K562 (cell line): ENCODE measurements around the gene SHISA5. TPM values are rescaled to one million over a fixed set of nuclear protein-coding genes. Genes with fewer than 3 reads are reported as not detected.
A peak's percentile ranks its signal among the peaks of the same experiment; 100 is the strongest.

Source experiments
- ETV6 ChIP-seq, 3 experiments: fragments of 150-350 bp in 1 of 3; sonication (generic) in 1 of 3; formaldehyde crosslinking in 1 of 3; IDR thresholded peaks; 2 replicates each; pipeline versions ENCODE4 v1.6.1 to v1.8.0; 2014 to 2022; ENCODE audit warnings: borderline replicate concordance in 2 of 3, low read depth in 2 of 3, antibody characterized with exemption in 1 of 3, low read length in 1 of 3, mild to moderate bottlenecking in 1 of 3, missing genetic modification reagents in 1 of 3
- NEUROD1 ChIP-seq: fragments of 150-350 bp; IDR thresholded peaks from 2 replicates; pipeline ENCODE4 v1.6.1; 2014; ENCODE audit warnings: borderline replicate concordance, low read length, low read depth; ENCODE audit not compliant: partially characterized antibody
- NFYB ChIP-seq: IDR thresholded peaks from 2 replicates; pipeline ENCODE4 v1.6.1; 2011; ENCODE audit warnings: mild to moderate bottlenecking, moderate library complexity; ENCODE audit not compliant: insufficient read length; ENCODE audit errors: extremely low read depth
- NRF1 ChIP-seq, 2 experiments: fragments of 450-650 bp; IDR thresholded peaks in 1 of 2; conservative IDR thresholded peaks in 1 of 2; 2 replicates each; pipeline ENCODE4 v1.6.1; 2014; ENCODE audit warnings: mild to moderate bottlenecking in 2 of 2
- PHF8 ChIP-seq: fragments of 200-600 bp; sonication (generic); IDR thresholded peaks from 2 replicates; pipeline ENCODE4 v1.6.1; 2012; ENCODE audit warnings: mixed run types, mild to moderate bottlenecking, inconsistent platforms, low read length, moderate library complexity, borderline replicate concordance
- RBM25 ChIP-seq: fragments of 200-400 bp; formaldehyde crosslinking; IDR thresholded peaks from 2 replicates; pipeline ENCODE4 v1.6.1; 2018; ENCODE audit warnings: low read length, low read depth, moderate library complexity; ENCODE audit not compliant: severe bottlenecking
- SIRT6 ChIP-seq: IDR thresholded peaks from one replicate; pipeline ENCODE4 v1.6.1; 2012; ENCODE audit warnings: low read depth, mild to moderate bottlenecking, control low read depth, inconsistent platforms, low read length, moderate library complexity
- THRAP3 ChIP-seq: fragments of 450-650 bp; IDR thresholded peaks from 2 replicates; pipeline ENCODE4 v1.6.1; 2016; ENCODE audit warnings: mild to moderate bottlenecking, inconsistent platforms, borderline replicate concordance
- YY1 ChIP-seq, 3 experiments: IDR thresholded peaks; 2 replicates each; pipeline ENCODE4 v1.6.1; 2011; ENCODE audit warnings: low read length in 2 of 3, mild to moderate bottlenecking in 2 of 3, moderate library complexity in 2 of 3, borderline replicate concordance in 1 of 3, control low read depth in 1 of 3, low read depth in 1 of 3; ENCODE audit not compliant: insufficient read depth in 3 of 3, insufficient replicate concordance in 2 of 3, control insufficient read depth in 1 of 3, insufficient read length in 1 of 3; ENCODE audit errors: extremely low read depth in 1 of 3
- ZSCAN29 ChIP-seq: fragments of 450-650 bp; IDR thresholded peaks from 2 replicates; pipeline ENCODE4 v1.6.1; 2017
- polyA plus RNA-seq, 8 experiments: library from polyadenylated mRNA; depleted of rRNA in 4 of 8; stranded (reverse) in 5 of 8; unstranded in 3 of 8; fragments of >200 nt; fragmentation: Nextera tagmentation in 2 of 8; fragmentation: Illumina TruSeq in 1 of 8; extraction: Ambion mirVana in 2 of 8; extraction: Trizol in 1 of 8; gene quantifications; 2 replicates each; pipeline versions ENCODE4 v1.2.1 to v1.2.3, GENCODE V29; 2011 to 2014; ENCODE audit warnings: inconsistent platforms in 1 of 8, missing spikeins in 1 of 8
- total RNA-seq, 7 experiments: library from RNA; depleted of rRNA in 6 of 7; stranded (reverse); fragments of >200 nt in 6 of 7; fragmentation: Illumina TruSeq in 2 of 7; extraction: Trizol in 2 of 7; gene quantifications; 2 replicates each; pipeline versions ENCODE4 v1.2.1 to v1.2.3, GENCODE V29; 2011 to 2021; ENCODE audit warnings: low replicate concordance in 1 of 7
- TF ChIP-seq, protein P1 (sequence below): fragments of 450-650 bp; IDR thresholded peaks from 2 replicates; pipeline ENCODE4 v1.6.1; 2016; ENCODE audit warnings: mild to moderate bottlenecking, moderate library complexity
- TF ChIP-seq, protein P2 (sequence below): fragments of 200-800 bp; sonication (Bioruptor generic); IDR thresholded peaks from 2 replicates; pipeline ENCODE4 v1.6.1; 2017; ENCODE audit warnings: missing genetic modification characterization, missing compliant biosample characterization

Gene SHISA5
- total and polyA plus RNA-seq, 9 of the 15 experiments (the other 6 are each of a cell fraction or from before 2014, with no cell fraction given), result 8.4 to 85.8 (median 56.1) TPM

DNA sequence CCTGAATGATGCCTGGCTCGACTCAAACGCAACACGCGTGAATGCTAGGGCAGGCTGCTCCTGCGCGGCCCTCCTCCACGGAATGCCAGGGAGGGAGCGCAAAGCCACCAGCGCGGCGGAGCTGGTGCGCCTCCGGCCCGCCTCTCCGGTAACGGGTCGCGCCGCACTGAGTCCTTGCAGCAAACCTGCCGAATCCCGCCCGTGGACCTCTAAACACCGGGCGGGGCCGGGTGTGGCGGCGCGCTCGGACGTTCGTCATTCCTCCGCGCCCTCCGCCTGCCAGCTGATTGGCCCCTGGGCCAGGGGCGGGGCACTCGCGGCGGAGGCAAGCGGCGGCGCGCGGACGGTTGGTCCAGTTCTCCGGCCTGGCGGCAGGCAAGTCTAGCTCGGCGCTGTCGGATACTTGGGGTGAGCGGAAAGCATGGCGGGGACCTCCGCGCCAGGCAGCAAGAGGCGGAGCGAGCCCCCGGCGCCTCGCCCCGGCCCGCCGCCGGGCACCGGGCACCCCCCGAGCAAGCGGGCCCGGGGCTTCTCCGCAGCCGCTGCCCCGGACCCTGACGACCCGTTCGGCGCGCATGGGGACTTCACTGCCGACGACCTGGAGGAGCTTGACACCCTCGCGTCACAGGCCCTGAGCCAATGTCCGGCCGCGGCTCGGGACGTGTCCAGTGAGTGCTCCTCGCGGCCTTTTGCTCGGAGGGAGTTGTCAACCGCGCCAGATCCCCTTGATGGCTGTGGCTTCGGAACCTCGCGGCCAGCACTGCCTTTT, 57.4 kb downstream of the SHISA5 start, which contains the start of gene ATRIP (continued):
- TF ChIP-seq, protein P1, sequence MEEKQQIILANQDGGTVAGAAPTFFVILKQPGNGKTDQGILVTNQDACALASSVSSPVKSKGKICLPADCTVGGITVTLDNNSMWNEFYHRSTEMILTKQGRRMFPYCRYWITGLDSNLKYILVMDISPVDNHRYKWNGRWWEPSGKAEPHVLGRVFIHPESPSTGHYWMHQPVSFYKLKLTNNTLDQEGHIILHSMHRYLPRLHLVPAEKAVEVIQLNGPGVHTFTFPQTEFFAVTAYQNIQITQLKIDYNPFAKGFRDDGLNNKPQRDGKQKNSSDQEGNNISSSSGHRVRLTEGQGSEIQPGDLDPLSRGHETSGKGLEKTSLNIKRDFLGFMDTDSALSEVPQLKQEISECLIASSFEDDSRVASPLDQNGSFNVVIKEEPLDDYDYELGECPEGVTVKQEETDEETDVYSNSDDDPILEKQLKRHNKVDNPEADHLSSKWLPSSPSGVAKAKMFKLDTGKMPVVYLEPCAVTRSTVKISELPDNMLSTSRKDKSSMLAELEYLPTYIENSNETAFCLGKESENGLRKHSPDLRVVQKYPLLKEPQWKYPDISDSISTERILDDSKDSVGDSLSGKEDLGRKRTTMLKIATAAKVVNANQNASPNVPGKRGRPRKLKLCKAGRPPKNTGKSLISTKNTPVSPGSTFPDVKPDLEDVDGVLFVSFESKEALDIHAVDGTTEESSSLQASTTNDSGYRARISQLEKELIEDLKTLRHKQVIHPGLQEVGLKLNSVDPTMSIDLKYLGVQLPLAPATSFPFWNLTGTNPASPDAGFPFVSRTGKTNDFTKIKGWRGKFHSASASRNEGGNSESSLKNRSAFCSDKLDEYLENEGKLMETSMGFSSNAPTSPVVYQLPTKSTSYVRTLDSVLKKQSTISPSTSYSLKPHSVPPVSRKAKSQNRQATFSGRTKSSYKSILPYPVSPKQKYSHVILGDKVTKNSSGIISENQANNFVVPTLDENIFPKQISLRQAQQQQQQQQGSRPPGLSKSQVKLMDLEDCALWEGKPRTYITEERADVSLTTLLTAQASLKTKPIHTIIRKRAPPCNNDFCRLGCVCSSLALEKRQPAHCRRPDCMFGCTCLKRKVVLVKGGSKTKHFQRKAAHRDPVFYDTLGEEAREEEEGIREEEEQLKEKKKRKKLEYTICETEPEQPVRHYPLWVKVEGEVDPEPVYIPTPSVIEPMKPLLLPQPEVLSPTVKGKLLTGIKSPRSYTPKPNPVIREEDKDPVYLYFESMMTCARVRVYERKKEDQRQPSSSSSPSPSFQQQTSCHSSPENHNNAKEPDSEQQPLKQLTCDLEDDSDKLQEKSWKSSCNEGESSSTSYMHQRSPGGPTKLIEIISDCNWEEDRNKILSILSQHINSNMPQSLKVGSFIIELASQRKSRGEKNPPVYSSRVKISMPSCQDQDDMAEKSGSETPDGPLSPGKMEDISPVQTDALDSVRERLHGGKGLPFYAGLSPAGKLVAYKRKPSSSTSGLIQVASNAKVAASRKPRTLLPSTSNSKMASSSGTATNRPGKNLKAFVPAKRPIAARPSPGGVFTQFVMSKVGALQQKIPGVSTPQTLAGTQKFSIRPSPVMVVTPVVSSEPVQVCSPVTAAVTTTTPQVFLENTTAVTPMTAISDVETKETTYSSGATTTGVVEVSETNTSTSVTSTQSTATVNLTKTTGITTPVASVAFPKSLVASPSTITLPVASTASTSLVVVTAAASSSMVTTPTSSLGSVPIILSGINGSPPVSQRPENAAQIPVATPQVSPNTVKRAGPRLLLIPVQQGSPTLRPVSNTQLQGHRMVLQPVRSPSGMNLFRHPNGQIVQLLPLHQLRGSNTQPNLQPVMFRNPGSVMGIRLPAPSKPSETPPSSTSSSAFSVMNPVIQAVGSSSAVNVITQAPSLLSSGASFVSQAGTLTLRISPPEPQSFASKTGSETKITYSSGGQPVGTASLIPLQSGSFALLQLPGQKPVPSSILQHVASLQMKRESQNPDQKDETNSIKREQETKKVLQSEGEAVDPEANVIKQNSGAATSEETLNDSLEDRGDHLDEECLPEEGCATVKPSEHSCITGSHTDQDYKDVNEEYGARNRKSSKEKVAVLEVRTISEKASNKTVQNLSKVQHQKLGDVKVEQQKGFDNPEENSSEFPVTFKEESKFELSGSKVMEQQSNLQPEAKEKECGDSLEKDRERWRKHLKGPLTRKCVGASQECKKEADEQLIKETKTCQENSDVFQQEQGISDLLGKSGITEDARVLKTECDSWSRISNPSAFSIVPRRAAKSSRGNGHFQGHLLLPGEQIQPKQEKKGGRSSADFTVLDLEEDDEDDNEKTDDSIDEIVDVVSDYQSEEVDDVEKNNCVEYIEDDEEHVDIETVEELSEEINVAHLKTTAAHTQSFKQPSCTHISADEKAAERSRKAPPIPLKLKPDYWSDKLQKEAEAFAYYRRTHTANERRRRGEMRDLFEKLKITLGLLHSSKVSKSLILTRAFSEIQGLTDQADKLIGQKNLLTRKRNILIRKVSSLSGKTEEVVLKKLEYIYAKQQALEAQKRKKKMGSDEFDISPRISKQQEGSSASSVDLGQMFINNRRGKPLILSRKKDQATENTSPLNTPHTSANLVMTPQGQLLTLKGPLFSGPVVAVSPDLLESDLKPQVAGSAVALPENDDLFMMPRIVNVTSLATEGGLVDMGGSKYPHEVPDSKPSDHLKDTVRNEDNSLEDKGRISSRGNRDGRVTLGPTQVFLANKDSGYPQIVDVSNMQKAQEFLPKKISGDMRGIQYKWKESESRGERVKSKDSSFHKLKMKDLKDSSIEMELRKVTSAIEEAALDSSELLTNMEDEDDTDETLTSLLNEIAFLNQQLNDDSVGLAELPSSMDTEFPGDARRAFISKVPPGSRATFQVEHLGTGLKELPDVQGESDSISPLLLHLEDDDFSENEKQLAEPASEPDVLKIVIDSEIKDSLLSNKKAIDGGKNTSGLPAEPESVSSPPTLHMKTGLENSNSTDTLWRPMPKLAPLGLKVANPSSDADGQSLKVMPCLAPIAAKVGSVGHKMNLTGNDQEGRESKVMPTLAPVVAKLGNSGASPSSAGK, result peak; percentile 49; the same call in 1 of the 2 replicates
- peak; percentile 95; the same call in 1 of the 2 replicates for TF ChIP-seq PHF8
- TF ChIP-seq SIRT6, result no peak
- TF ChIP-seq NEUROD1, result no peak
- TF ChIP-seq YY1 (IDR thresholded peaks at IDR 0.05; ENCODE audit: borderline replicate concordance in 1 of 3, control insufficient read depth in 1 of 3, extremely low read depth in 1 of 3, insufficient read depth in 3 of 3, insufficient read length in 1 of 3, insufficient replicate concordance in 2 of 3, low read depth in 1 of 3, low read length in 2 of 3), result peak in 2 of 3 experiments; percentile 39 to 61
- TF ChIP-seq NFYB, result peak; percentile 36
- no peak for TF ChIP-seq THRAP3
- no peak for TF ChIP-seq ETV6 (IDR thresholded peaks at IDR 0.05; ENCODE audit: borderline replicate concordance in 1 of 2, low read depth in 2 of 2, low read length in 1 of 2)
- no peak for TF ChIP-seq ETV6 (CRISPR knock-in tag; IDR thresholded peaks at IDR 0.05; ENCODE audit: borderline replicate concordance)
- peak; percentile 63 to 68; a peak in 3 of 4 replicates for TF ChIP-seq NRF1 (conservative IDR thresholded peaks at IDR 0.05 in 1 of 2, IDR thresholded peaks at IDR 0.05 in 1 of 2)
- peak; percentile 86 for TF ChIP-seq RBM25
- TF ChIP-seq, protein P2, sequence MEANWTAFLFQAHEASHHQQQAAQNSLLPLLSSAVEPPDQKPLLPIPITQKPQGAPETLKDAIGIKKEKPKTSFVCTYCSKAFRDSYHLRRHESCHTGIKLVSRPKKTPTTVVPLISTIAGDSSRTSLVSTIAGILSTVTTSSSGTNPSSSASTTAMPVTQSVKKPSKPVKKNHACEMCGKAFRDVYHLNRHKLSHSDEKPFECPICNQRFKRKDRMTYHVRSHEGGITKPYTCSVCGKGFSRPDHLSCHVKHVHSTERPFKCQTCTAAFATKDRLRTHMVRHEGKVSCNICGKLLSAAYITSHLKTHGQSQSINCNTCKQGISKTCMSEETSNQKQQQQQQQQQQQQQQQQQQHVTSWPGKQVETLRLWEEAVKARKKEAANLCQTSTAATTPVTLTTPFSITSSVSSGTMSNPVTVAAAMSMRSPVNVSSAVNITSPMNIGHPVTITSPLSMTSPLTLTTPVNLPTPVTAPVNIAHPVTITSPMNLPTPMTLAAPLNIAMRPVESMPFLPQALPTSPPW, result peak; percentile 75
- TF ChIP-seq ZSCAN29, result no peak
